ENCODE measurements around the gene SEZ6.

- TF ChIP-seq, protein P1, sequence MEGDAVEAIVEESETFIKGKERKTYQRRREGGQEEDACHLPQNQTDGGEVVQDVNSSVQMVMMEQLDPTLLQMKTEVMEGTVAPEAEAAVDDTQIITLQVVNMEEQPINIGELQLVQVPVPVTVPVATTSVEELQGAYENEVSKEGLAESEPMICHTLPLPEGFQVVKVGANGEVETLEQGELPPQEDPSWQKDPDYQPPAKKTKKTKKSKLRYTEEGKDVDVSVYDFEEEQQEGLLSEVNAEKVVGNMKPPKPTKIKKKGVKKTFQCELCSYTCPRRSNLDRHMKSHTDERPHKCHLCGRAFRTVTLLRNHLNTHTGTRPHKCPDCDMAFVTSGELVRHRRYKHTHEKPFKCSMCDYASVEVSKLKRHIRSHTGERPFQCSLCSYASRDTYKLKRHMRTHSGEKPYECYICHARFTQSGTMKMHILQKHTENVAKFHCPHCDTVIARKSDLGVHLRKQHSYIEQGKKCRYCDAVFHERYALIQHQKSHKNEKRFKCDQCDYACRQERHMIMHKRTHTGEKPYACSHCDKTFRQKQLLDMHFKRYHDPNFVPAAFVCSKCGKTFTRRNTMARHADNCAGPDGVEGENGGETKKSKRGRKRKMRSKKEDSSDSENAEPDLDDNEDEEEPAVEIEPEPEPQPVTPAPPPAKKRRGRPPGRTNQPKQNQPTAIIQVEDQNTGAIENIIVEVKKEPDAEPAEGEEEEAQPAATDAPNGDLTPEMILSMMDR (IDR thresholded peaks at IDR 0.05), result no peak
- TF ChIP-seq POLR2A (IDR thresholded peaks at IDR 0.05), result no peak
These were observed 46.4 kb downstream of the SEZ6 start for GRCh38 chr17:28959471-28959871.

All from heart left ventricle (tissue), 13 donors.